Natural killer cell (primary cell): ENCODE measurements around the gene FHIT. TPM values are rescaled to one million over a fixed set of nuclear protein-coding genes. Genes with fewer than 3 reads are reported as not detected.

ENCODE experiments used
- ATAC-seq, 3 donors: fragments of 150-1000 bp in 2 of 3; fragments of 200-7000 bp in 1 of 3; cut with Tn5 transposase; 1 replicate in 1 of 3; 2 replicates in 2 of 3; pipeline ENCODE4 v1.10.0; 2021; ENCODE audit warnings: mild to moderate bottlenecking in 2 of 3, moderate library complexity in 2 of 3
- DNase-seq, 2 donors: peaks; one replicate each; pipeline versions ENCODE4 v3.0.0 to v3.0.0-alpha.2; 2013 to 2021; ENCODE audit warnings: mixed read lengths in 1 of 2
- H3K27ac ChIP-seq: one replicate; pipeline ENCODE4 v1.5.1; 2013; ENCODE audit warnings: mild to moderate bottlenecking, low read length
- H3K27me3 ChIP-seq: one replicate; pipeline ENCODE4 v1.6.1; 2013; ENCODE audit warnings: low read length; ENCODE audit not compliant: control insufficient read depth, insufficient read depth
- H3K36me3 ChIP-seq: one replicate; pipeline ENCODE4 v1.6.1; 2013; ENCODE audit warnings: low read length; ENCODE audit not compliant: control insufficient read depth, insufficient read depth
- H3K4me1 ChIP-seq: one replicate; pipeline ENCODE4 v1.6.1; 2013; ENCODE audit warnings: low read length; ENCODE audit not compliant: control insufficient read depth, insufficient read depth
- H3K4me3 ChIP-seq: one replicate; pipeline ENCODE4 v1.5.1; 2013; ENCODE audit warnings: low read length
- H3K9me3 ChIP-seq: one replicate; pipeline ENCODE4 v1.6.1; 2013; ENCODE audit warnings: low read length; ENCODE audit not compliant: control insufficient read depth, insufficient read depth
- H3K27ac Mint-ChIP-seq, 2 donors: one replicate each; pipeline ENCODE4 v1.8.0; 2022; ENCODE audit warnings: mild to moderate bottlenecking in 2 of 2, mixed read lengths in 2 of 2, moderate library complexity in 1 of 2
- H3K27me3 Mint-ChIP-seq, 2 donors: one replicate each; pipeline ENCODE4 v1.8.0; 2022; ENCODE audit warnings: low read depth in 2 of 2, mixed read lengths in 2 of 2
- H3K36me3 Mint-ChIP-seq: one replicate; pipeline ENCODE4 v1.8.0; 2022; ENCODE audit warnings: mixed read lengths
- H3K4me1 Mint-ChIP-seq, 2 donors: one replicate each; pipeline ENCODE4 v1.8.0; 2022; ENCODE audit warnings: mixed read lengths in 2 of 2
- H3K4me3 Mint-ChIP-seq: one replicate; pipeline ENCODE4 v1.8.0; 2022; ENCODE audit warnings: mild to moderate bottlenecking, moderate library complexity, mixed read lengths
- H3K9me3 Mint-ChIP-seq, 2 donors: one replicate each; pipeline ENCODE4 v1.8.0; 2022; ENCODE audit warnings: mixed read lengths in 2 of 2
- WGBS: methylation state at CpG from one replicate; pipeline ENCODE4 v1.1.7; 2013; ENCODE audit warnings: missing lambda C conversion rate; ENCODE audit not compliant: insufficient coverage; 5-methylcytosine and 5-hydroxymethylcytosine counted together
- intact Hi-C: fragments of 100-400 bp; cut with micrococcal nuclease; formaldehyde crosslinking; loops from one replicate; pipeline ENCODE4 v1.14.2; 2022
- total RNA-seq, 4 donors: library from RNA; stranded (reverse); fragments of 120-200 nt in 1 of 4; gene quantifications; one replicate each; pipeline versions ENCODE4 v1.2.3 to v1.2.4, GENCODE V29; 2013 to 2022
- TF ChIP-seq, protein P1 (sequence below): fragments of 200-600 bp; IDR thresholded peaks from one replicate; pipeline ENCODE4 v1.8.0; 2022; ENCODE audit warnings: antibody characterized with exemption

The FHIT gene
- total RNA-seq, 3 donors from 2014 or later (not counting 1 experiment from before 2014, with no cell fraction given) = 2.7 to 6.1 (median 3.3) TPM

DNA sequence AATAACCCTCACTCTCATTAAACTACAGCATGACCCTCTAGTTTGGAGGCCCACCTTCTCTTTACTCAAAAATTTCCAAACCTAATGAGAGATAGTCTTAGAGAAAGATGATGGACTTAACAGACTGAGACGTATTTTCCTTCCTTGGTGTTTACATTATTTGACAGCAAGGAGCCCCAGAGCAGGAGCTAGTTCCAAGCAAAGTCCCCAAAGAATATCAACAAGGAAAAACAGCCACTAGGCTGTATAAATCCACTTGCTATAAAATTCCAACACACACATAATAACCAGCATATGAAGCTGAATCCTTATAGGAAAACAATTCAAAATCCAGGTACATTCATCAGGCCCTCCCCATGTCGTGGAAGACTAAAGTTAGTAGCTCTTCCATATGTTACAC, 660.0 kb downstream of the FHIT start:
- Mint-ChIP-seq H3K36me3 (no peaks in the 10 kb centered on the region), H3K4me3 (no peak overlapping the region), H3K27me3 (peaks cover under 1 to 6% of the 10 kb centered on the region in 2 donors), H3K4me1 (peaks cover 5 to 6% of the 10 kb centered on the region in 2 donors), H3K27ac (no peak overlapping the region), H3K9me3 (no peaks in the 10 kb centered on the region)
- Histone ChIP-seq H3K27me3 (no peaks in the 10 kb centered on the region), H3K36me3 (no peaks in the 10 kb centered on the region), H3K4me3 (no peak overlapping the region), H3K27ac (no peak overlapping the region), H3K4me1 (peaks cover 6% of the 10 kb centered on the region), H3K9me3 (no peaks in the 10 kb centered on the region)
- ATAC-seq (no peak), DNase-seq (no peak)
- 86% methylated on average over 2 of the region's 2 CpGs for WGBS
- intact Hi-C loops = no loop called here
- TF ChIP-seq, protein P1, sequence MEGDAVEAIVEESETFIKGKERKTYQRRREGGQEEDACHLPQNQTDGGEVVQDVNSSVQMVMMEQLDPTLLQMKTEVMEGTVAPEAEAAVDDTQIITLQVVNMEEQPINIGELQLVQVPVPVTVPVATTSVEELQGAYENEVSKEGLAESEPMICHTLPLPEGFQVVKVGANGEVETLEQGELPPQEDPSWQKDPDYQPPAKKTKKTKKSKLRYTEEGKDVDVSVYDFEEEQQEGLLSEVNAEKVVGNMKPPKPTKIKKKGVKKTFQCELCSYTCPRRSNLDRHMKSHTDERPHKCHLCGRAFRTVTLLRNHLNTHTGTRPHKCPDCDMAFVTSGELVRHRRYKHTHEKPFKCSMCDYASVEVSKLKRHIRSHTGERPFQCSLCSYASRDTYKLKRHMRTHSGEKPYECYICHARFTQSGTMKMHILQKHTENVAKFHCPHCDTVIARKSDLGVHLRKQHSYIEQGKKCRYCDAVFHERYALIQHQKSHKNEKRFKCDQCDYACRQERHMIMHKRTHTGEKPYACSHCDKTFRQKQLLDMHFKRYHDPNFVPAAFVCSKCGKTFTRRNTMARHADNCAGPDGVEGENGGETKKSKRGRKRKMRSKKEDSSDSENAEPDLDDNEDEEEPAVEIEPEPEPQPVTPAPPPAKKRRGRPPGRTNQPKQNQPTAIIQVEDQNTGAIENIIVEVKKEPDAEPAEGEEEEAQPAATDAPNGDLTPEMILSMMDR = no peak

- H3K4me1 ChIP-seq = no peaks in the 10 kb centered on the region
- intact Hi-C loops = no loop called here
- 85% methylated on average over 3 of the region's 3 CpGs for WGBS
- no peaks in the 10 kb centered on the region for H3K36me3 Mint-ChIP-seq
- H3K36me3 ChIP-seq = no peaks in the 10 kb centered on the region
- H3K4me3 Mint-ChIP-seq = no peak overlapping the region
- H3K9me3 Mint-ChIP-seq = no peaks in the 10 kb centered on the region
- no peaks in the 10 kb centered on the region for H3K27me3 ChIP-seq
- no peaks in the 10 kb centered on the region for H3K9me3 ChIP-seq
- TF ChIP-seq, protein P1 = no peak
- no peak overlapping the region for H3K27ac ChIP-seq
- no peak for DNase-seq
- H3K27me3 Mint-ChIP-seq = no peaks in the 10 kb centered on the region
- peaks cover 0 to 6% of the 10 kb centered on the region in 2 donors for H3K4me1 Mint-ChIP-seq
- no peak for ATAC-seq
- H3K4me3 ChIP-seq = no peak overlapping the region
- no peak overlapping the region for H3K27ac Mint-ChIP-seq
These were observed 662.4 kb downstream of the FHIT start for GRCh38 chr3:60588806-60589205.

DNA sequence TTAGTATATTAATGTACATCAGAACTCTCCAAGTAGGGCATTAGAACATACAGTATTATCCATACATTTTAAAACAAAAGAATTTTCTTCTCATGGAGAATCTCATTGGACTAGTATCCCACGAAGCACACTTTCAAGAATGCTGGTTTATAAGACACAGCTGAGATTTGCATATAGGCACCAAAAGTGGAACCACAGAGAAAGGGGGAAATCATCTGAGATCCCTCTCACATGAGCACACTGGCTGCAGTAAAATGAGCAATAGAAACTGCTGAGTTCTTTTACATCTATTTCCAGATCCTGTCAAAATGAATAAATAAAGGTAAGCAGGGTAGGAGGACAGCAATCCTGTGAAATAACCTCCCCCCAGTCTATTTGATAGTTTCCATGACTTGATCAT, 665.3 kb downstream of the FHIT start:
- WGBS = 0% methylated on average over 1 of the region's 1 CpG
- no peaks in the 10 kb centered on the region for H3K27me3 ChIP-seq
- no peak overlapping the region for H3K4me3 ChIP-seq
- TF ChIP-seq, protein P1 = no peak
- no peaks in the 10 kb centered on the region for H3K9me3 Mint-ChIP-seq
- no peak overlapping the region for H3K4me3 Mint-ChIP-seq
- ATAC-seq (no peak), DNase-seq (no peak)
- no peak overlapping the region for H3K27ac Mint-ChIP-seq
- no peaks in the 10 kb centered on the region for H3K4me1 ChIP-seq
- H3K36me3 ChIP-seq = no peaks in the 10 kb centered on the region
- peaks cover 0 to 8% of the 10 kb centered on the region in 2 donors for H3K27me3 Mint-ChIP-seq
- no peaks in the 10 kb centered on the region for H3K9me3 ChIP-seq
- H3K4me1 Mint-ChIP-seq = no peaks in the 10 kb centered on the region
- no peaks in the 10 kb centered on the region for H3K36me3 Mint-ChIP-seq
- no peak overlapping the region for H3K27ac ChIP-seq
- intact Hi-C loops = no loop called here

DNA sequence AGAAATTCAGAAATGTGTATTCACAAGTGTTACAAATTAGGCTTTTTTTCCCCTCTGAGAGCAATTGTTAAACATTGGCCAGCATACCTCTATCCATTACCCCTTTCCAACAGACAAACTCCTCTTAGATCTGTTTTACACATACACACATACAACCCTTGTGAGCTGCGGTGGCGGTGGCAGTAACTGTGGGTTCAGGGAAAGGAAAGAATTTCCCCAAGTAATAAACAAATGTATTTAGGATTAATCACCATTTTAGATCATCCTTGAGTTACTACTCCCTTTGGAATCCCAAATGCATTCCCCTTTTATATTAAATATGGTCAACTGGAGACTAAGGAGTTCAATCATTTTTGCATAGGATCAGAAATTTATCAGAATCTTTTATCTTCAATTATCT, 667.0 kb downstream of the FHIT start:
- Histone ChIP-seq H3K4me1 (no peaks in the 10 kb centered on the region), H3K27ac (no peak overlapping the region), H3K9me3 (no peaks in the 10 kb centered on the region), H3K27me3 (no peaks in the 10 kb centered on the region), H3K36me3 (no peaks in the 10 kb centered on the region), H3K4me3 (no peak overlapping the region)
- H3K4me1 Mint-ChIP-seq = no peaks in the 10 kb centered on the region
- DNase-seq (no peak), ATAC-seq (no peak)
- no peak overlapping the region for H3K4me3 Mint-ChIP-seq
- H3K9me3 Mint-ChIP-seq = no peaks in the 10 kb centered on the region
- TF ChIP-seq, protein P1 = no peak
- no peak overlapping the region for H3K27ac Mint-ChIP-seq
- WGBS = no CpG with 5 or more reads among the region's 2 CpGs
- H3K27me3 Mint-ChIP-seq = peaks cover 0 to 14% of the 10 kb centered on the region in 2 donors
- intact Hi-C loops = no loop called here
- H3K36me3 Mint-ChIP-seq = no peaks in the 10 kb centered on the region
